OCI-LY1 (cell line): ENCODE results near the gene NUP210L.
"Not testable (repeated sequence)": the region's sequence is repeated elsewhere in the genome, so short reads cannot be mapped to it uniquely, and the experiment has no call there.

Experiments used
- H2AFZ ChIP-seq: fragments of 200-600 bp; sonication (generic), shearing (Covaris generic); 2 replicates; pipeline ENCODE4 v1.6.0; 2014; ENCODE audit warnings: antibody characterized with exemption, mild to moderate bottlenecking, low read length
- H3F3A ChIP-seq: fragments of 200-600 bp; sonication (generic), shearing (Covaris generic); 2 replicates; pipeline ENCODE4 v1.6.0; 2014; ENCODE audit warnings: mild to moderate bottlenecking, antibody characterized with exemption, low read length, moderate library complexity; ENCODE audit not compliant: insufficient read depth
- H3K27ac ChIP-seq: fragments of 200-600 bp; sonication (generic); 2 replicates; pipeline ENCODE4 v1.5.1; 2014; ENCODE audit warnings: low read length, mixed run types, mild to moderate bottlenecking, low read depth; ENCODE audit not compliant: poor library complexity, severe bottlenecking
- H3K27me3 ChIP-seq: fragments of 200-600 bp; sonication (generic); 2 replicates; pipeline ENCODE4 v1.6.0; 2014; ENCODE audit warnings: antibody characterized with exemption, mild to moderate bottlenecking, low read length, moderate library complexity; ENCODE audit not compliant: insufficient read depth
- H3K36me3 ChIP-seq: fragments of 200-600 bp; sonication (generic); 2 replicates; pipeline ENCODE4 v1.6.1; 2014; ENCODE audit warnings: mild to moderate bottlenecking, antibody characterized with exemption, low read length, moderate library complexity, mixed read lengths; ENCODE audit not compliant: insufficient read depth
- H3K4me1 ChIP-seq: fragments of 200-600 bp; sonication (generic); 2 replicates; pipeline ENCODE4 v1.5.1; 2014; ENCODE audit warnings: mild to moderate bottlenecking, low read length, moderate library complexity; ENCODE audit not compliant: insufficient read depth, severe bottlenecking
- H3K4me2 ChIP-seq: fragments of 200-600 bp; sonication (generic), shearing (Covaris generic); 2 replicates; pipeline ENCODE4 v1.6.1; 2014; ENCODE audit warnings: low read length
- H3K4me3 ChIP-seq: fragments of 200-600 bp; sonication (generic); 2 replicates; pipeline ENCODE4 v1.5.1; 2014; ENCODE audit warnings: low read length, low read depth, mild to moderate bottlenecking, mixed read lengths; ENCODE audit not compliant: poor library complexity, severe bottlenecking
- H3K79me2 ChIP-seq: fragments of 200-600 bp; shearing (Covaris generic); 2 replicates; pipeline ENCODE4 v1.6.1; 2016; ENCODE audit warnings: mixed run types, low read length, mixed read lengths; ENCODE audit not compliant: insufficient read depth
- H3K9ac ChIP-seq: fragments of 200-600 bp; sonication (generic), shearing (Covaris generic); 2 replicates; pipeline ENCODE4 v1.6.1; 2014; ENCODE audit warnings: mild to moderate bottlenecking, low read length, mixed read lengths
- H3K9me2 ChIP-seq: fragments of 200-600 bp; sonication (generic), shearing (Covaris generic); 2 replicates; pipeline ENCODE4 v1.6.1; 2014; ENCODE audit warnings: low read depth, mild to moderate bottlenecking, low read length, mixed read lengths
- H3K9me3 ChIP-seq: fragments of 200-600 bp; shearing (Covaris generic); 2 replicates; pipeline ENCODE4 v1.6.1; 2014; ENCODE audit warnings: low read length, mixed read lengths
- H4K20me1 ChIP-seq: fragments of 200-600 bp; sonication (generic), shearing (Covaris generic); 2 replicates; pipeline ENCODE4 v1.6.0; 2016; ENCODE audit warnings: mild to moderate bottlenecking, low read length; ENCODE audit not compliant: insufficient read depth
- CTCF ChIP-seq: fragments of 200-600 bp; sonication (generic), shearing (Covaris generic); IDR thresholded peaks from 2 replicates; pipeline ENCODE4 v1.5.1; 2017; ENCODE audit warnings: mild to moderate bottlenecking, antibody characterized with exemption, low read length, moderate library complexity, mixed read lengths
- EZH2 ChIP-seq: fragments of 200-600 bp; sonication (generic), shearing (Covaris generic); IDR thresholded peaks from 2 replicates; pipeline ENCODE4 v1.8.0; 2017; ENCODE audit warnings: borderline replicate concordance, mixed run types, mild to moderate bottlenecking, antibody characterized with exemption, low read length, moderate library complexity, mixed read lengths

Gene NUP210L

GRCh38 chr1:154019940-154020339 is 134.9 kb downstream of the NUP210L start:
- Histone ChIP-seq H3K4me3 (no peak overlapping the region), H3K9me2 (no peaks in the 10 kb centered on the region), H3K9ac (no peak overlapping the region), H3K36me3 (no peaks in the 10 kb centered on the region), H3K27me3 (no peaks in the 10 kb centered on the region), H3K27ac (no peak overlapping the region), H3F3A (no peaks in the 10 kb centered on the region), H2AFZ (no peak overlapping the region), H3K9me3 (no peaks in the 10 kb centered on the region), H3K79me2 (no peaks in the 10 kb centered on the region), H3K4me2 (no peak overlapping the region), H4K20me1 (no peaks in the 10 kb centered on the region), H3K4me1 (no peaks in the 10 kb centered on the region)
- no peak for TF ChIP-seq EZH2
- TF ChIP-seq CTCF: no peak

GRCh38 chr1:154019269-154019668 is 135.6 kb downstream of the NUP210L start:
- Histone ChIP-seq H3K27ac (no peak overlapping the region), H3K4me1 (no peaks in the 10 kb centered on the region), H2AFZ (no peak overlapping the region), H3K4me3 (no peak overlapping the region), H3F3A (no peaks in the 10 kb centered on the region), H3K9ac (no peak overlapping the region), H3K27me3 (no peaks in the 10 kb centered on the region), H3K9me3 (no peaks in the 10 kb centered on the region), H3K4me2 (no peak overlapping the region), H3K36me3 (no peaks in the 10 kb centered on the region), H4K20me1 (no peaks in the 10 kb centered on the region), H3K79me2 (no peaks in the 10 kb centered on the region), H3K9me2 (no peaks in the 10 kb centered on the region)
- TF ChIP-seq EZH2 (no peak), CTCF (no peak)

GRCh38 chr1:154014154-154014907 is 140.5 kb downstream of the NUP210L start:
- Histone ChIP-seq H3K4me2 (no peak overlapping the region), H3K36me3 (no peaks in the 10 kb centered on the region), H3K79me2 (no peaks in the 10 kb centered on the region), H4K20me1 (no peaks in the 10 kb centered on the region), H3K4me1 (no peaks in the 10 kb centered on the region), H3K9me2 (no peaks in the 10 kb centered on the region), H2AFZ (no peak overlapping the region), H3K4me3 (no peak overlapping the region), H3K9ac (no peak overlapping the region), H3F3A (no peaks in the 10 kb centered on the region), H3K27ac (no peak overlapping the region), H3K9me3 (no peaks in the 10 kb centered on the region), H3K27me3 (no peaks in the 10 kb centered on the region)
- no peak for TF ChIP-seq CTCF

- H4K20me1 ChIP-seq, H3K27me3 ChIP-seq, H3K4me1 ChIP-seq, H3K27ac ChIP-seq, H3F3A ChIP-seq, H3K4me2 ChIP-seq, H3K9ac ChIP-seq, H3K9me2 ChIP-seq, H3K4me3 ChIP-seq, H3K36me3 ChIP-seq, H2AFZ ChIP-seq, H3K9me3 ChIP-seq, H3K79me2 ChIP-seq: not testable (repeated sequence)
These were observed 142.3 kb downstream of the NUP210L start for GRCh38 chr1:154012543-154012942.
